HAP-1 (cell line): ENCODE results near the gene CNNM2.
A peak's percentile ranks its signal among the peaks of the same experiment; 100 is the strongest.
"Not testable (repeated sequence)": the region's sequence is repeated elsewhere in the genome, so short reads cannot be mapped to it uniquely, and the experiment has no call there.

Source experiments
- DNase-seq, 2 experiments: peaks; one replicate each; pipeline ENCODE4 v3.0.0-alpha.2; 2016 to 2020; ENCODE audit warnings: low spot score in 2 of 2
- H3K27me3 ChIP-seq: fragments of 250-450 bp; sonication (Bioruptor Pico); 2 replicates; pipeline ENCODE4 v1.5.1; 2020; ENCODE audit warnings: low read depth, mild to moderate bottlenecking, moderate library complexity
- H3K36me3 ChIP-seq: fragments of 250-450 bp; sonication (Bioruptor Pico); replicated peaks from 2 replicates; pipeline ENCODE4 v1.5.1; 2020; ENCODE audit warnings: mild to moderate bottlenecking
- H3K4me1 ChIP-seq: fragments of 250-450 bp; sonication (Bioruptor Pico); 2 replicates; pipeline ENCODE4 v1.5.1; 2020; ENCODE audit warnings: mild to moderate bottlenecking
- H3K4me3 ChIP-seq: fragments of 250-450 bp; sonication (Bioruptor Pico); 2 replicates; pipeline ENCODE4 v1.5.1; 2020; ENCODE audit warnings: mild to moderate bottlenecking, moderate library complexity
- H3K9me3 ChIP-seq: fragments of 250-450 bp; sonication (Bioruptor Pico); 2 replicates; pipeline ENCODE4 v1.5.1; 2020; ENCODE audit warnings: mild to moderate bottlenecking, moderate library complexity
- in situ Hi-C: fragments of 300-500 bp; cut with MboI; formaldehyde crosslinking; loops from 3 replicates; pipeline ENCODE4 v1.14.3; 2020; ENCODE audit warnings: low sequenced_read_pairs, inconsistent platforms, mixed read lengths

The CNNM2 gene

DNA sequence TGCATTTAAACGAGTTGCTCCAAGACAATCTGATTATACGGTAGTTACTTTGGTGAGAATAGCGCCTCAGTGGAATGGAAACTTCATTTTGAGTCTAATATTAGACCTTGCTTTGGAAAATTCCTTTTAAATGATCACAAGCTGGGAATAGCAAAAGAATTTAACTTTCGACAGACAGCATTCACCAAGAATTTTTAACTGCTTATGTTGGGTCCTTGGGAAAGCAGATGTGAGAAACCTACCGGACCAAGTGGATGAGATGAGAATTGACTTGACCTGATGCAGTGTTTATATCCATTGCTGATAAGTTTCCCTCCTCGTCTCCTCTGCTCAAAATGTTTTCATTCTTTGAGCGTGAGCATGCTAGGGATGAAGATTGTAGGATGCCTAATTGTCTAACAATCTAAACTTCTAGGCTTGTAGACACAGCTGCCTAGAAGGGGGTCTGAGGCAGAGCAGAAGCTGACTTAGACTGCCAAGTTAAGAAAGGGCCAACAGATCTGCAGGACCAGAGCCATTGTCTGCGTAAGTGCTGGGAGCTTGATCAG lies 126.9 kb downstream of the CNNM2 start:
- Histone ChIP-seq H3K9me3 (no peaks in the 10 kb centered on the region), H3K4me1 (peaks cover 11% of the 10 kb centered on the region), H3K36me3 (no peaks in the 10 kb centered on the region), H3K4me3 (no peak overlapping the region), H3K27me3 (no peaks in the 10 kb centered on the region)
- peak in 1 of 2 experiments; percentile 23 for DNase-seq
- in situ Hi-C loops: no loop called here

DNA sequence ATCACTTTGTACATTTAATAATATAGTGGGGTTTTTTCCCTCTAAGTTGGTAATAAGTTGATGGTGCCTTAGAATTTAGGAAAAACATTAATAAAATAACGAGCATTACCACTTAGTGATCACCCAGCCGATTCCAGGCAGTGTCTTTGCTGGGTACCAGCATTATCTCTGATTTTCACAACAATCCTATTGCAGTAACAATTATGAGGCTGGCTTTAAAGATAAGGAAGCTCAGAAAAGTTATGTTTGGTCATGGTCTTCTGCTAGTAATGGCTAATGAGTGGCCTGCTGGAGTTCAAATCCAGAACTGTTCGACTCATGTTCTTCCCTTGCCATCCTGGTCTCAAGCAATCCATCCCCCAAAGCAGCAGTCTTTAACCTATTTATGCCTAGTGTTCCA lies 127.9 kb downstream of the CNNM2 start:
- Histone ChIP-seq H3K4me1 (peaks cover 11% of the 10 kb centered on the region), H3K27me3 (no peaks in the 10 kb centered on the region), H3K36me3 (no peaks in the 10 kb centered on the region), H3K4me3 (no peak overlapping the region), H3K9me3 (no peaks in the 10 kb centered on the region)
- in situ Hi-C loops: no loop called here
- no peak for DNase-seq

DNA sequence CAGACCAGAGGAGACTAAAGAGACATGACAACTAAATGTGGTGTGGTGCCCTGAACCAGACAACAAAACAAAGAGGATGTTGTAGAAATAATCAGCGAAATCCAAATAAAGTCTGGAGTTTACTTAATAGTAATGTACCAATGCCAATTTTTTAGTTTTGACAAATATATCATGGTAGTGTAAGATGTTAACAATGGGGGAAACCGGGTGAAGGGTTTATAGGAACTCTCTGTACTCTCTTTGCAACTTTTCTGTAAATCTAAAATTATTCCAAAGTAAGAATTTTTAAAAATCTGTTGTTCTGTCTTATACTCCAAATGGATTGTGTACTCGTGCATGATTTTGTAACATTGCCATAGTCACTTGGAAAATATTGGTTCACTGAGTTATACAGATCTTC lies 129.3 kb downstream of the CNNM2 start:
- no peaks in the 10 kb centered on the region for H3K27me3 ChIP-seq

DNA sequence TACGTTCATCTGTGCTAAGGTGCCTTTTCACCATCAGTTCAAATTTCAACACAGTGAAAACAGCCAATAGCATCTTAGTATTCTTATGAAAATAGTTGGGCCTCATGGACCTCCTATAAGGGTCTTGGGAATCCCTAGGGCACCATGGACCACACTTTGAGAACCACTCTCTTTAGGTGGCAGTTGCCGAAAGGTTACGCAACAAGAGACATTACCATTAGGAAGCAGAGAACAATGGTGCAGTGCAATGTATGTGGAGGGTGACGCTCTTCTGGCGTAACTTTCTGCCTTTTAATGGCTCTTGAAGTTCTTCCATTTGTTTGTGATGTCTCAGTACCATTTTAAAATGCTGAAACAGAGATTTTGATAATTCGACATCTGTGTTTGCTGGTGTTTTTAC lies 131.1 kb downstream of the CNNM2 start:
- Histone ChIP-seq H3K9me3 (no peaks in the 10 kb centered on the region), H3K36me3 (no peaks in the 10 kb centered on the region), H3K4me3 (no peak overlapping the region), H3K4me1 (peaks cover 5% of the 10 kb centered on the region; the same call in 1 of the 2 replicates), H3K27me3 (no peaks in the 10 kb centered on the region)
- DNase-seq: no peak
- in situ Hi-C loops: no loop called here

More for the DNA sequence above, 129.3 kb downstream of the CNNM2 start:
- Histone ChIP-seq H3K4me1 (peaks cover 11% of the 10 kb centered on the region), H3K9me3 (no peaks in the 10 kb centered on the region), H3K4me3 (no peak overlapping the region), H3K36me3 (no peaks in the 10 kb centered on the region)
- no peak for DNase-seq
- in situ Hi-C loops: no loop called here

DNA sequence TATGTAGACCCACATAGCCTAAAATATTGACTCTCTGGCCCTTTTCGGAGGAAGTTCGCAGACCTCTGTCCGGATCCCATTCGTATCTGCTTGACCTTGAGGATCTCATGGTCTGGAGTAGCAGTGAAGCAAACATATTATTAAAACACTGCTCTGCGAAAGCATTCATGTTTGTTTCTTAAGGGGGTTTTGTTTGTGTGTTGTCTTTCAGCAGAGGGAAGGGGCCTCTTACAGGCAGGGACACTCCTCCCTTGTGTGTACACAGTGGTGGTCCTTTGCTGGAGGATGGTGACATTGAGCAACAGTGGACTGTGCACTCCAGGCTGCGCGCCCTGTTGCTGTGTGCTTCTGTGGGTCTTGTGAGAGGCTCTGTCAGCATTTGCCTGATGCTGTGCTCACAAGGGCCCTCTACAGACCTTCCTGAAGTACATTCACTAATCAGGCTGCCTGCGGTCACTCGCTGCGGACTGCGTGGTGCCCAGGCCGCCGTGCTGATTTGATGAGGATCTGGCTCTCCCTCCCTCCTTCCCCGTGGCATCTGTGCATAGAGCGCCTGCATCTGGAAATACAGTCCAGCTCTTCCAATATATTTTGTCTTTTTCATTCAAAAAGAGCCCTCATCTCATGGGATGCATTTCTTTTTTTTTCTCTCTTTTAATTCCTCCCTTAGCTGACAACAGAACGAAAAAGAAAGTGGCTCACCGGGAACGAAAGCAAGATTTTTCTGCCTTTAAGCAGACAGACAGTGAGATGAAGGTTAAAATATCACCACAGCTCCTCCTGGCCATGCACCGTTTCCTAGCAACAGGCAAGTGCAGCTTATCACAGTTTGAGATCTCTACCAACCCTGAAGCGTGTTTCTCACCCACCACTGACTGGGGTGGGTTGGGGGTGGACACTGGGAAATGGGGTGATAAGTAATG lies 135.8 kb downstream of the CNNM2 start:
- H3K4me3 ChIP-seq: no peak overlapping the region
- in situ Hi-C loops: loop anchor here (10.0 kb wide), 1 partner anchor 139 kb away; the partner anchor contains the start of gene CNNM2
- no peaks in the 10 kb centered on the region for H3K36me3 ChIP-seq
- DNase-seq: peak; percentile 46 to 62
- H3K9me3 ChIP-seq: no peaks in the 10 kb centered on the region
- no peaks in the 10 kb centered on the region for H3K27me3 ChIP-seq
- no peaks in the 10 kb centered on the region for H3K4me1 ChIP-seq

DNA sequence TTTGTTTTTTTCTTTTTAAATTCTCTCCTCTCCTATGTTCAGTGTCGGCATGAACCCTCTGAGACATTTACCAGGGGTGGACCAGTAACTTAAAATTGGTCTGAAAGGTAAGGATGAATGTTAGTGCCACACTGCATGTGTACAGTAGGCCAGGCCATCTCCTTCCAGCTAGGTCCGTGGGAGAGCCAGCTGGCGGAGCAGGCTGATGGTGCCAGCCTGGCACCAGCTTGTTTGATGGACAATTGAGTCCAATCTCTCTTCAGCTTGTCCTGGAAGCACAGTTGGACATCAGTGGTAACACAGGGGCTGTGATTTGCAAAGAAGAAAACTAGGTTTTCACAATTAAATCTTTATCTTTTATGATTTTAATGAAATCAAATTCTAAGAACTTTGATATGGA lies 136.5 kb downstream of the CNNM2 start:
- in situ Hi-C loops: loop anchor here (10.0 kb wide), 1 partner anchor 140 kb away; the partner anchor contains the start of gene CNNM2

DNA sequence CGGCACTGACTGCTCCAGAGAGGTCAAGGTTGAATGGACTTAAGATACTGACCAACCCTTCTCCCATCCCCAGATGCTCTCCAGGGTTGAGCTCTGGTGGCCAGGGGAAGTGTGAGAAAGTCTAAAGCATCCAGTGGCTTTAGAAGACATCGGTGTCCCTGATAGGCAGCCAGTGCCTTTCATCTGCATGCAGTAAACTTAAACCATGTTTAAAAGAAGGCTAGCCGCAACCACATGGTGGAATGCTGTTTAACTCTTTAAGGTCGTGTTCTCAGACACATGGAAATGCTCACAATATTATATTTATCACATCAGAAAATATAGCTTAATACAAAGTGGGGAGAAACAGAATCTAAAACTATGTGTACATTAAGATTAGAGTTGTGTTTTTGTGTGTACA lies 137.0 kb downstream of the CNNM2 start:
- Histone ChIP-seq H3K9me3 (no peaks in the 10 kb centered on the region), H3K27me3 (no peaks in the 10 kb centered on the region), H3K36me3 (no peaks in the 10 kb centered on the region), H3K4me1 (no peaks in the 10 kb centered on the region), H3K4me3 (no peak overlapping the region)
- no peak for DNase-seq
- in situ Hi-C loops: loop anchor here (10.0 kb wide), 1 partner anchor 140 kb away; the partner anchor contains the start of gene CNNM2

More for the DNA sequence above, 136.5 kb downstream of the CNNM2 start:
- no peak for DNase-seq
- no peaks in the 10 kb centered on the region for H3K4me1 ChIP-seq
- H3K9me3 ChIP-seq: no peaks in the 10 kb centered on the region
- no peak overlapping the region for H3K4me3 ChIP-seq
- H3K36me3 ChIP-seq: no peaks in the 10 kb centered on the region
- H3K27me3 ChIP-seq: no peaks in the 10 kb centered on the region

DNA sequence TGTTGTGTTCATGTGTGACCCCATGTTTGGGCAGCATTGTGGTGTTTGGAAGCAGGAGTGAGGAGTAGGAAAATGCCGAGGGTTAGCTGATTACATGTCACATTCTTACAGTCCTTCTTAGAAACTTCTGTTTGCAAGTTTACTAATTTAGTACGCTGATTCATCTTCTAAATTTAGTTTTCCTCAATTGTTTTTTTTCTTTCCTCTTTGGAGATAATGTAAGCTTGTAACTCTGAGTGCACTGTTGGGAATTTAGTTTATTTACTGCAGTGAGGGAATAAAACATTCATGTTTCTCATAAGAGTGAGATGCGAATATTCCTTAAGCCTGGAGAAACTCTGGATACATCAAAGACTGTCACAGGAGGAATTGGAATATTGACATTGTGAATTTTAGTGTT lies 139.9 kb downstream of the CNNM2 start:
- no peaks in the 10 kb centered on the region for H3K27me3 ChIP-seq
- H3K36me3 ChIP-seq: no peaks in the 10 kb centered on the region
- H3K9me3 ChIP-seq: no peaks in the 10 kb centered on the region
- in situ Hi-C loops: loop anchor here (10.0 kb wide), 1 partner anchor 143 kb away; the partner anchor contains the start of gene CNNM2
- H3K4me1 ChIP-seq: no peaks in the 10 kb centered on the region
- DNase-seq: no peak
- no peak overlapping the region for H3K4me3 ChIP-seq

DNA sequence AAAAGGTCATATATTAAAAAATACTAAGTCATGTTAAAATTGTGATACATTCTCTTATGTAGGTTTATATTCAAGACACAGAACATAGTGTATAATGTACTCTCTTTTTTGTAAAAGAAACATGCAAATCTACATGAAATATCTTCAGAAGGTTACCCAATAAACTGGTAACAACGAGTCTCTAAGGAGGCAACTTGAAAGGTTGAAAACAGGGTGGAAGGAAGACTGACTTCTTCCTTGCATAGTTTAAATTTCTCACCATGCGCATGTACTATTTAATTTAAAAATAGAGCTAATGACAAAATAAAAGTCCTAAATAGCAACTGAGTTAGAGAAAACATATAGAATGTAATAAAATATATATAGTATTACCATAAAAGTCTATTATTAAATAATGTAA lies 142.5 kb downstream of the CNNM2 start:
- no peaks in the 10 kb centered on the region for H3K27me3 ChIP-seq
- no peak for DNase-seq
- H3K4me1 ChIP-seq: no peaks in the 10 kb centered on the region
- no peaks in the 10 kb centered on the region for H3K9me3 ChIP-seq
- no peak overlapping the region for H3K4me3 ChIP-seq
- in situ Hi-C loops: no loop called here
- H3K36me3 ChIP-seq: no peaks in the 10 kb centered on the region

DNA sequence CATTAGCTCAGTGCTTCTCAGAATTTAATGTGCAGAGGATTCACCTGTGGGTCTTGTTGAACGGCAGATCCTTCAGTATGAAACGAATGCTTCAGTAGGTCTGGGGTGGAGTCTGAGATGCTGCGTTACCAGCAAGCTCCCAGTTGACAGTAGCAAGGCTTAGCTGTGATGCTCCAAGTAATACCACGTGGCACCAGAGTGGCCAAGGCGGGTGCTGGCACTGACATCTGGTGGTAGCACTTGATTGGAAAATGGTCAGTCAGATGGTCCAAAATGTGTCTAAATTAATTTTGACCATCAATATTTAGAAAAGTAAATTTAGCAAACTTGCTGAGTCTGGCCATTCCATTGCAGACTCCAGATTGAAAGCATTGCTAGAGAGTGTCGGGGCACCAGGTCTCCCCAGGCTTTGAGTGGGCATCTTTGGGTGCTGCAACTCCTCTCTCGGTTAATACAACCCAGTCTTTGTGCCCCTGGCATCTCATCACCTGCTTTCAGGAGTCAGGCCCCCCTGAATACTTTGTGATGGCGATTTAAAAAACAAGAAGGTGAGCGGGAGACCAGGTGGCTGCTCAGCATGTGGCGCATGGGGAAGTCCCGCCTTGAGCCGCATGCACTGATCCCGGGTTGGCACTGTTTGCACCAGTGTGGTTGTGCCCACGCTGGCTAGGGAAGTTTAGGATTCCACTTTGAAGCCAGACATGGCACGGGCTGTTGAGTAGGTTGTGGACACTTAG lies 144.9 kb downstream of the CNNM2 start:
- Histone ChIP-seq H3K36me3 (no peaks in the 10 kb centered on the region), H3K4me3 (no peak overlapping the region), H3K27me3 (no peaks in the 10 kb centered on the region), H3K4me1 (no peaks in the 10 kb centered on the region), H3K9me3 (no peaks in the 10 kb centered on the region)
- in situ Hi-C loops: no loop called here
- no peak for DNase-seq

DNA sequence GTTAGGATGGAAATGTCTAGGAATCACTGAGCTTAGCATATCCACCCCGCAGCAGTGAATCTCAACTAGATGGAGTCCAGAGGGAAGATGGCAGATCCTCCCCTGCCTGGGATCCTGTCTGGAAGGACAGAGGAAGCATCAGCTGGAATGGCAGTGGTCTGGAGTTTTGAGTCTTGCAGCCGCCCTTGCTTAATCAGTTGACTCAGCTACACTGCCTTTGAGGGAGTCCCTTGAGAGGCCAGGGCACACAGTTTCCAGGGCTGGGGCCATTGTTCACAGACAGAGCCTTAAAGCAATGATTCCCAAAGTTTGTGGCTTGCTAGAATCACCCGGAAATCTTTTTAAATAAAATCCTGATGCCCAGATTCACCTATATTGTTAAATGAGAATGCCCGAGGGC lies 146.9 kb downstream of the CNNM2 start:
- Histone ChIP-seq H3K9me3 (no peaks in the 10 kb centered on the region), H3K4me3 (no peak overlapping the region), H3K27me3 (no peaks in the 10 kb centered on the region), H3K36me3 (no peaks in the 10 kb centered on the region), H3K4me1 (no peaks in the 10 kb centered on the region)
- in situ Hi-C loops: no loop called here
- no peak for DNase-seq

DNA sequence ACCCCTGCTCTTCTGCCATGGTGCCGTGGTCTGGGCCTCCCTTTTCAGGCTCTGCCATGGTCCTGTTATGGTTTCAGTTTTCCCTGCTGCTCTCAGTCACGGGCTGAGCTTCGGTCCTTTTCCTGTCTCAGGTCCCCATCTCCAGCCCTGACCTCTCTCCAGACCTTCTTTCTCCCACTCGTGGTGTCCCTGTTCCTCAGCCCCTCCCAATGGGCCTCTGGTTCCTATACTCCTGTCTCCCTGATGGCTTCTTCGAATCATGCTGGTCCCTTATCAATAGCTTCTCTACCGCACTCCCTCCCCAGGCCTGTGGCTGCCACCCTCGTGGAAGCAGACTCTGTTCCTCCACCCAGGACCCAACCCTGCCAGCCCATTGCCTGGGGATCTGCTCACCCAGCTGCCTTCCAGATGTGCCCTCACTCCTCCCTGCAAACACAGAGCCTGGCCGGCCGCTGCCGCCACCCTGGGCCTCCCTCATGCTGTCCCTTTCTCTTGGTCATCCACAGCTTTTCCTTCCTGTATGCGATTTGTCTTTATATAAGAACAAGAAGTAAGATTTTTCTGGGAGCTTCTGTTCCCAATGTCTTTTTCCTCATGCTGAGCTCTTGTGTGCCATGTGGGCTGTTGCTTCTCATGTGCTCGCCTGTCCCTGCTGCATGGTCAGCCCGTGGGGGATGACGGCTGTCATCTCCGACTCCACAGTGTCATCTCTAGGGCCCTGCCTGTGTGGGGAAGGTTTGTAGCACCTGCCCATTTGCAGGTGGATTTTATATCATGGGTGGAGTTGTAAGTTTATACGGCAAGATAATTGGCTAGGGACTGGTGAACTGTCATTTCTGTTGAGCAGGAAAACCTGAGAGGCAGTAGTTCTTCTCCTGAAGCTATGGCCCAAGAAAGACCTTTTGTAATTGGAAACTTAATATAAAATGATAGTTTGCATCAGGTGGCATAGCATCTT lies 148.3 kb downstream of the CNNM2 start:
- Histone ChIP-seq H3K4me3 (no peak overlapping the region), H3K4me1 (no peaks in the 10 kb centered on the region), H3K36me3 (no peaks in the 10 kb centered on the region), H3K27me3 (no peaks in the 10 kb centered on the region), H3K9me3 (no peaks in the 10 kb centered on the region)
- in situ Hi-C loops: no loop called here
- DNase-seq: no peak

DNA sequence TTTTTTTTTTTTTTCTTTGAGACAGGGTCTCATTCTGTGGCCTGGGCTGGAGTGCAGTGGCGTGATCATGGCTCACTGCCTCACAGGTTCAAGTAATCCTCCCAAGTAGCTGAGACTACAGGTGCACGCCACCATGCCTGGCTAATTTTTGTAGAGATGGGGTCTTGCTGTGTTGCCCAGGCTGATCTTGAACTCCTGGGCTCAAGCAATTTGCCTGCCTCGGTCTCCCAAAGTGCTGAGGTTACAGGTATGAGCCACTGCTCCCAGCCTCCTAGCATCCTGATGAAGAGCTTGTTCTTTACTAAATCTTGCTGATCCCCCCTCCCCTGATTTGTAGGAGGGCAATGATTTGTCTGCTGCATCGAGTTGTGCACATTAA lies 149.0 kb downstream of the CNNM2 start:
- DNase-seq, H3K4me3 ChIP-seq, H3K36me3 ChIP-seq, H3K9me3 ChIP-seq, in situ Hi-C loops, H3K4me1 ChIP-seq, H3K27me3 ChIP-seq: not testable (repeated sequence)
